ENCODE data around the gene NTMT1.
A peak's percentile ranks its signal among the peaks of the same experiment; 100 is the strongest.

Gene NTMT1

GRCh38 chr9:129639034-129639630, 13.2 kb downstream of the NTMT1 start:
- no peak for TF ChIP-seq CTCF (IDR thresholded peaks at IDR 0.05; ENCODE audit: low read length, missing control alignments)
- H3K4me3 ChIP-seq (replicated peaks; ENCODE audit: low read depth, low read length), result no peak overlapping the region
- no peak for DNase-seq (ENCODE audit: low read depth)

- DNase-seq (ENCODE audit: low read depth), result no peak
- no peak overlapping the region for H3K4me3 ChIP-seq (replicated peaks; ENCODE audit: low read depth, low read length)
- no peak for TF ChIP-seq CTCF (IDR thresholded peaks at IDR 0.05; ENCODE audit: low read length, missing control alignments)
These were observed 13.8 kb downstream of the NTMT1 start for GRCh38 chr9:129639756-129640085.

- no peak for TF ChIP-seq CTCF (IDR thresholded peaks at IDR 0.05; ENCODE audit: low read length, missing control alignments)
- DNase-seq (ENCODE audit: low read depth), result peak; percentile 52
- peak overlapping the region; percentile 90 for H3K4me3 ChIP-seq (replicated peaks; ENCODE audit: low read depth, low read length)
These were observed 14.3 kb downstream of the NTMT1 start for GRCh38 chr9:129640086-129640870.

GRCh38 chr9:129640871-129641749, 15.1 kb downstream of the NTMT1 start:
- no peak for DNase-seq (ENCODE audit: low read depth)
- TF ChIP-seq CTCF (IDR thresholded peaks at IDR 0.05; ENCODE audit: low read length, missing control alignments), result no peak
- peak overlapping the region; percentile 90 for H3K4me3 ChIP-seq (replicated peaks; ENCODE audit: low read depth, low read length)

GRCh38 chr9:129641750-129642585, 16.0 kb downstream of the NTMT1 start, which contains the start of gene ASB6:
TSS of gene ASB6 (minus strand) at chr9:129642151. CDS start at chr9:129641999, 152 bp downstream.
- TF ChIP-seq CTCF (IDR thresholded peaks at IDR 0.05; ENCODE audit: low read length, missing control alignments), result peak; percentile 53
- DNase-seq (ENCODE audit: low read depth), result peak; percentile 98
- H3K4me3 ChIP-seq (replicated peaks; ENCODE audit: low read depth, low read length), result peak within 1 kb of the TSS; percentile 90

- no peak for TF ChIP-seq CTCF (IDR thresholded peaks at IDR 0.05; ENCODE audit: low read length, missing control alignments)
- no peak for DNase-seq (ENCODE audit: low read depth)
- no peak overlapping the region for H3K4me3 ChIP-seq (replicated peaks; ENCODE audit: low read depth, low read length)
These were observed 17.7 kb downstream of the NTMT1 start for GRCh38 chr9:129643706-129644105.
